ENCODE measurements around the gene IRF2BP2.

IRF2BP2 gene

DNA sequence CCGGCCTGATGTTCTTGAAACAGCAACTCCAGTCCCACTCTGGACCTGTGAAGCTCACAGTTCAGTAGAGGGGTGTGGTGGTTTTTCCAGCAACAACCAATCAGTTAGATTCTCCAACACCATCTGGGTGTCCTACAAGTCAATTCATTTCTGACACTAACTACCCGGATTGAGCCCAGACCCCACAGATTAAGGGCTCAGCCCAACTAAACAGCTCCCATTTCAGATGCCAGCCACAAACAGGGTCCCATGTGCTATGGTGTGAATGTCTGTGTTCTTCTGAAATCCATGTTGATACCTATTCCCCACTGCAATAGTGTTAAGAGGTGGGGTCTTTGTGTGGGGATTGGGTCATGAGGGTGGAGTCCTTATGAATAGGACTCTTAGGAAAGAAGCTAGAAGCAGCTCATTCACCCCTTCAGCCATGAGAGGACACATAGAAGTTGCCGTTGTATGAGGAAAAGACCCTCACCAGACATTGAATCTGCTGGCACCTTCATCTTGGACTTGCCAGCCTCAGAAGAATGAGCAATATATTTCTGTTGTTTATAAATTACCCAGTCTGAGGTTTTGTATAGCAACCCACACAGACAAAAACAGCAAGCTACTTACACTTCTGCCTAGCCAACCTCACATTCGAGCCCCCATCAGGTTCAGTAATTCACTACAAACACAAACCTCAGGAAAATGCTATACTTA lies 53.6 kb downstream of the IRF2BP2 start:
- DNase-seq (ENCODE audit: low read depth), result no peak

DNA sequence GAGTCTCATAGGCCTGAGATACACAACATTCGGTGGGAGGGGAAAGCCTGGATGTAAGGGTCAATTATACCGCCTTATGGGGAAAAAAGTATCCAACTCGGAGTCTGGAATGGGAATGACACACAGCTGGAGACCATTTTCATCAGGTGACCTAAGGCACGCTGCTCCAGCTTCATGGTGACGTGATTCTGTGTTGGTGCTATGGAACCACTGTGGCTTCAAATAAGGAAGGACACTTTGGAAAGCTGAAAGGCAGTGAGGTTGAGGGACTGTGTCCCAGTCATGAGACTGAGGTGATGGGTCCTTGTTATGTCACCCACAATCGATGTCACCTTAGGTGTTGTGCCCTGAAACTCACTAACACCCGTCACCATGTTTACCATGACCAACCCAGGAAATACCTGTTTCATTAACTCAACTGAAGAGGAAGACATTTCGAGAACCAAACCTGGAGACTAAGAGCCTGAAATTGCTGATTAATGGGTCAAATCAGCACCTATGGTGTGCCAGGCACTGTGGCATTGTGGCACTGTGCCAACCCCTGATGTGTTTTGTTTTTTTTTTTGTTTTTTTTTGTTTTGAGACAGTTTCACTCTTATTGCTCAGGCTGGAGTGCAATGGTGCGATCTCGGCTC lies 54.5 kb downstream of the IRF2BP2 start:
- no peak for DNase-seq (ENCODE audit: low read depth)

DNA sequence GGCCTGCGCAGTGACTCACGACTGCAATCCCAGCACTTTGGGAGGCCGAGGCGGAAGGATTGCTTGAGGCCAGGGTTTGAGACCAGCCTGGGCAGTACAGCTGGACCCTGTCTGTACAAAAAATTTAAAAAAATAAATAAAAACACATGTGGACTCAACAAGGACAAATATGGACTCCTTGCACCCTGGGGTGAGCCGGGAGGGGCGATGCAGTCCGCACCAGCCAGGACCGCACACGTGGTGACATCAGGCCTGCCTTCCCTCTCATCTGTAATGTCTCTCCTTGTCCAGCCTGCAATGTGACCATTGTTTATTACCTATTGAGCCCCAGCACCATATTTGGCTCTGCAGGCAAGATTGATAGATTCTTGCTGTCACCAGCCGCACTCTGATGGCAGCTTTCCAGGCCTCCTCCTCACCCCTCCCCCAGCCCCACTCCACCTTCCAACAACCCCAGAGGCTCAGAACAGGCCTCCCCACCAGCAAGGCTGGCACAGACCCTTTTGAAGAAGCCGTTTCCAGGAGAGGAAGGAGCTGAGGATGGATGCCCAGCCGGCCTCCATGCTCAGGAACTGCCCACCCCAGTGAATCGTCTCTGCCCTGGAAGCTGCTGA lies 55.2 kb downstream of the IRF2BP2 start:
- DNase-seq (ENCODE audit: low read depth), result no peak
